AG09319 (cell line): Measurements from ENCODE around the gene RPE65.
A peak's percentile ranks its signal among the peaks of the same experiment; 100 is the strongest.

Experiments used
- DNase-seq: peaks from one replicate; pipeline ENCODE4 v3.0.0-alpha.2; 2010; ENCODE audit warnings: low read depth; ENCODE audit errors: extremely low read depth
- CTCF ChIP-seq: IDR thresholded peaks from 2 replicates; pipeline ENCODE4 v1.5.1; 2011; ENCODE audit warnings: low read depth, mild to moderate bottlenecking, inconsistent platforms, low read length, moderate library complexity

The RPE65 gene

GRCh38 chr1:68384872-68385411 lies 64.8 kb downstream of the RPE65 start:
- DNase-seq, result peak; percentile 43
- TF ChIP-seq CTCF, result no peak

DNA sequence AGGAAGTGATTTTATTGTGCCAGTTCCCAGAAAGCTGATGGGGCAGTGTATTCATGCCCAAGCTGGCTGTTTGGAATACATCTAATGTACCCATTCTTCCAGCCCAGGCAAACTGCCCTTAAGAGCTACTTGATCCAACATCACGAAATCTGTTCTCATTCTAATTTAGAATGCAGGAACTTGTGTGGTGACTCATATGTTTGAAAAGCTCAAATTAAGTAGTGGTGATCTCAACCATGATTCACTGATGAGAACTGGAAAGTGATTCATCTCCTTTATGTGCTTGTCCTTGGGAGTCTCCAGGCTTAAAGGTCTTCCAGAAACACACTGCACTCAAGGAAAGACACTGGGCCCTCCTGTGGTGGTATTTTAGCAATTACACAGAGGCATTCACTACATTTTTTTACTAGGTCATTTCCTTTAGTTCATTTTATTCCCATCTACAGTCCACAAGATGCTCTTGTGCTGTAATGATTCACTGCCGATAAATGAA lies 65.4 kb downstream of the RPE65 start:
- DNase-seq, result peak; percentile 97
- TF ChIP-seq CTCF, result peak; percentile 52

- DNase-seq, result no peak
- no peak for TF ChIP-seq CTCF
Observed at GRCh38 chr1:68383092-68383491, 66.7 kb downstream of the RPE65 start.

- no peak for DNase-seq
- no peak for TF ChIP-seq CTCF
Observed at GRCh38 chr1:68379085-68379478, 70.7 kb downstream of the RPE65 start.
